IMR-90 (cell line): ENCODE results near the gene GRIN1. TPM values are rescaled to one million over a fixed set of nuclear protein-coding genes. Genes with fewer than 3 reads are reported as not detected.

Experiments
- ATAC-seq: fragments of 200-7000 bp; cut with Tn5 transposase; 2 replicates; pipeline ENCODE4 v1.9.1; 2020; ENCODE audit warnings: low read depth, mild to moderate bottlenecking, moderate library complexity
- BruUV-seq: library from RNA; stranded (reverse); fragments of 400-500 nt; replicated peaks from 2 replicates; lab custom pipeline; 2021; lab: Mats Ljungman, UMichigan
- CTCF ChIA-PET: fragments of 300-600 bp; formaldehyde crosslinking; extraction: SDS; loops from one replicate; lab custom pipeline; 2021; ENCODE audit warnings: antibody characterized with exemption; lab: Yijun Ruan, JAX
- POLR2A ChIA-PET: fragments of 300-600 bp; sonication (Branson Sonifier 250); formaldehyde crosslinking; loops from one replicate; lab custom pipeline; 2022; ENCODE audit warnings: antibody characterized with exemption; ENCODE audit not compliant: unreplicated experiment; lab: Charles Lee
- DNase-seq: peaks from one replicate; pipeline ENCODE4 v3.0.0; 2013
- H2AFZ ChIP-seq: replicated peaks from 2 replicates; pipeline ENCODE3; 2013; ENCODE audit warnings: low read length, mild to moderate bottlenecking; ENCODE audit not compliant: poor library complexity
- H2AK5ac ChIP-seq: 2 replicates; pipeline ENCODE4 v1.6.1; 2013; ENCODE audit warnings: low read depth, low read length, inconsistent platforms
- H2AK9ac ChIP-seq: replicated peaks from 2 replicates; pipeline ENCODE3; 2013; ENCODE audit warnings: mild to moderate bottlenecking, low read depth, low read length, moderate library complexity; ENCODE audit not compliant: poor library complexity
- H2BK120ac ChIP-seq: 2 replicates; pipeline ENCODE4 v1.6.1; 2013; ENCODE audit warnings: low read depth, low read length, inconsistent platforms
- H2BK15ac ChIP-seq: 3 replicates; pipeline ENCODE4 v1.6.1; 2013; ENCODE audit warnings: low read depth, low read length, inconsistent platforms
- H2BK20ac ChIP-seq: 2 replicates; pipeline ENCODE4 v1.6.1; 2013; ENCODE audit warnings: low read depth, mild to moderate bottlenecking, inconsistent platforms, low read length, moderate library complexity
- H2BK5ac ChIP-seq: 2 replicates; pipeline ENCODE4 v1.6.1; 2013; ENCODE audit warnings: mild to moderate bottlenecking, low read depth, low read length, inconsistent platforms; ENCODE audit not compliant: poor library complexity, severe bottlenecking
- H3K14ac ChIP-seq: replicated peaks from 2 replicates; pipeline ENCODE4 v1.6.1; 2013; ENCODE audit warnings: low read depth, low read length, inconsistent platforms
- H3K18ac ChIP-seq: 2 replicates; pipeline ENCODE4 v1.6.1; 2013; ENCODE audit warnings: low read depth, low read length, control low read depth
- H3K23ac ChIP-seq: 2 replicates; pipeline ENCODE4 v1.6.1; 2013; ENCODE audit warnings: low read depth, low read length, inconsistent platforms
- H3K27ac ChIP-seq: 2 replicates; pipeline ENCODE4 v1.5.1; 2013; ENCODE audit warnings: mild to moderate bottlenecking, control low read depth, low read length; ENCODE audit not compliant: insufficient read depth
- H3K27me3 ChIP-seq: 2 replicates; pipeline ENCODE4 v1.6.1; 2013; ENCODE audit warnings: low read length; ENCODE audit not compliant: control insufficient read depth, insufficient read depth
- H3K36me3 ChIP-seq: 2 replicates; pipeline ENCODE4 v1.6.1; 2013; ENCODE audit warnings: low read length, mixed read lengths; ENCODE audit not compliant: control insufficient read depth, insufficient read depth
- H3K4ac ChIP-seq: 2 replicates; pipeline ENCODE4 v1.6.1; 2013; ENCODE audit warnings: low read depth, low read length, inconsistent platforms
- H3K4me1 ChIP-seq: 2 replicates; pipeline ENCODE4 v1.6.1; 2013; ENCODE audit warnings: low read length, mixed read lengths; ENCODE audit not compliant: control insufficient read depth, insufficient read depth
- H3K4me2 ChIP-seq: 2 replicates; pipeline ENCODE4 v1.6.1; 2013; ENCODE audit warnings: low read depth, mild to moderate bottlenecking, control low read depth, low read length, moderate library complexity
- H3K4me3 ChIP-seq: 2 replicates; pipeline ENCODE4 v1.5.1; 2013; ENCODE audit warnings: low read depth, mild to moderate bottlenecking, control low read depth, low read length, moderate library complexity; ENCODE audit not compliant: insufficient read depth
- H3K56ac ChIP-seq: 2 replicates; pipeline ENCODE4 v1.6.1; 2013; ENCODE audit warnings: low read length, inconsistent platforms; ENCODE audit not compliant: insufficient read depth; ENCODE audit errors: extremely low read depth
- H3K79me1 ChIP-seq, 2 experiments: 2 replicates each; pipeline ENCODE4 v1.6.1; 2013; ENCODE audit warnings: low read length in 2 of 2, inconsistent platforms in 1 of 2, low read depth in 1 of 2
- H3K9ac ChIP-seq: 2 replicates; pipeline ENCODE4 v1.6.1; 2013; ENCODE audit warnings: low read depth, low read length, control low read depth
- H3K9me1 ChIP-seq: 2 replicates; pipeline ENCODE4 v1.6.1; 2013; ENCODE audit warnings: low read length, inconsistent platforms; ENCODE audit not compliant: insufficient read depth
- H3K9me3 ChIP-seq: 2 replicates; pipeline ENCODE4 v1.6.1; 2013; ENCODE audit warnings: low read length; ENCODE audit not compliant: control insufficient read depth, insufficient read depth
- H4K20me1 ChIP-seq: 2 replicates; pipeline ENCODE4 v1.6.1; 2013; ENCODE audit warnings: low read length, inconsistent platforms; ENCODE audit not compliant: insufficient read depth
- H4K5ac ChIP-seq: 2 replicates; pipeline ENCODE4 v1.6.1; 2013; ENCODE audit warnings: mild to moderate bottlenecking, low read depth, low read length, control low read depth
- H4K8ac ChIP-seq, 2 experiments: 2 replicates each; pipeline ENCODE4 v1.6.1; 2013; ENCODE audit warnings: low read depth in 2 of 2, low read length in 2 of 2, control low read depth in 1 of 2, inconsistent platforms in 1 of 2
- H4K91ac ChIP-seq: 2 replicates; pipeline ENCODE4 v1.6.1; 2013; ENCODE audit warnings: low read depth, low read length, inconsistent platforms; ENCODE audit not compliant: insufficient read depth
- BHLHE40 ChIP-seq: fragments of 150-350 bp; IDR thresholded peaks from 2 replicates; pipeline ENCODE4 v1.6.1; 2016; ENCODE audit warnings: mild to moderate bottlenecking, low read depth, low read length
- CHD1 ChIP-seq: IDR thresholded peaks from 2 replicates; pipeline ENCODE4 v1.6.1; 2012; ENCODE audit warnings: low read depth, low read length, improper control_type of control experiment
- CTCF ChIP-seq: conservative IDR thresholded peaks from 2 replicates; pipeline ENCODE4 v1.5.1; 2012; ENCODE audit warnings: mild to moderate bottlenecking, low read depth, low read length, improper control_type of control experiment
- MAFK ChIP-seq: IDR thresholded peaks from 2 replicates; pipeline ENCODE4 v1.6.1; 2012; ENCODE audit warnings: low read depth, low read length, improper control_type of control experiment
- MAZ ChIP-seq: IDR thresholded peaks from 2 replicates; pipeline ENCODE4 v1.6.1; 2012; ENCODE audit warnings: low read depth, mild to moderate bottlenecking, low read length, improper control_type of control experiment, moderate library complexity, borderline replicate concordance
- RAD21 ChIP-seq: IDR thresholded peaks from 2 replicates; pipeline ENCODE4 v1.6.1; 2012; ENCODE audit warnings: low read length, improper control_type of control experiment
- USF2 ChIP-seq: fragments of 150-350 bp; IDR thresholded peaks from 2 replicates; pipeline ENCODE4 v1.6.1; 2017; ENCODE audit warnings: mild to moderate bottlenecking, antibody characterized with exemption, low read length, low read depth
- WGBS, 2 experiments: methylation state at CpG; one replicate each; pipeline versions ENCODE4 v1.1.5 to v1.1.7; 2013; ENCODE audit warnings: missing lambda C conversion rate in 2 of 2; ENCODE audit not compliant: insufficient read length in 1 of 2; ENCODE audit errors: extremely low coverage in 2 of 2; 5-methylcytosine and 5-hydroxymethylcytosine counted together
- dilution Hi-C: fragments of 300-500 bp; cut with HindIII; formaldehyde crosslinking; loops from one replicate; pipeline ENCODE4 v1.14.3; 2018; ENCODE audit warnings: low sequenced_read_pairs; ENCODE audit not compliant: unreplicated experiment
- in situ Hi-C: fragments of 300-500 bp; cut with MboI; formaldehyde crosslinking; loops from 3 replicates; pipeline ENCODE4 v1.14.3; 2019; ENCODE audit warnings: low sequenced_read_pairs, inconsistent platforms, mixed read lengths
- intact Hi-C: fragments of 100-400 bp; cut with micrococcal nuclease; formaldehyde crosslinking; loops from 2 replicates; pipeline ENCODE4 v1.10.0; 2022
- polyA plus RNA-seq, 3 experiments: library from polyadenylated mRNA; depleted of rRNA; stranded (reverse); fragments of >200 nt; gene quantifications; 2 replicates each; pipeline ENCODE4 v1.2.3, GENCODE V29; 2012; ENCODE audit warnings: low replicate concordance in 1 of 3
- total RNA-seq: library from RNA; depleted of rRNA; stranded (reverse); fragments of >200 nt; gene quantifications from 2 replicates; pipeline ENCODE4 v1.2.3, GENCODE V29; 2012

Gene GRIN1
- total and polyA plus RNA-seq, 2 of the 4 experiments (the other 2 are of a cell fraction) = 0.09 TPM; not detected in 1

GRCh38 chr9:137116728-137117127 lies 22.2 kb upstream of the GRIN1 start:
- Histone ChIP-seq H3K36me3 (peaks cover 11% of the 10 kb centered on the region), H4K8ac (no peak overlapping the region), H2BK20ac (no peak overlapping the region), H4K91ac (no peak overlapping the region), H4K20me1 (no peaks in the 10 kb centered on the region), H4K5ac (no peak overlapping the region), H3K4ac (no peak overlapping the region), H3K9me3 (no peaks in the 10 kb centered on the region), H3K4me2 (no peak overlapping the region), H2BK120ac (no peak overlapping the region), H2AK9ac (no peak overlapping the region), H3K18ac (no peak overlapping the region), H3K14ac (no peak overlapping the region), H3K23ac (no peak overlapping the region), H3K4me3 (no peak overlapping the region), H3K4me1 (peaks cover 8% of the 10 kb centered on the region), H3K9me1 (no peaks in the 10 kb centered on the region), H3K27me3 (no peaks in the 10 kb centered on the region), H2BK15ac (no peak overlapping the region), H2AK5ac (no peak overlapping the region), H3K9ac (no peak overlapping the region), H2AFZ (no peak overlapping the region), H3K27ac (no peak overlapping the region), H3K56ac (no peak overlapping the region), H3K79me1 (0 out of 4 replicates have a peak, but pooled peaks cover 0 to 3% of the 10 kb centered on the region in 2 experiments), H2BK5ac (no peak overlapping the region)
- dilution Hi-C loops = no loop called here
- no peak for TF ChIP-seq USF2
- TF ChIP-seq CTCF = no peak
- no peak for TF ChIP-seq MAFK
- no peak for TF ChIP-seq MAZ
- no peak for TF ChIP-seq RAD21
- no peak for TF ChIP-seq BHLHE40
- TF ChIP-seq CHD1 = no peak
- DNase-seq (no peak), ATAC-seq (no peak)
- POLR2A ChIA-PET = interaction anchor here (0.5 kb wide), 1 partner anchor 113 kb away, joined by 12 read pairs; no protein-coding TSS in a partner anchor
- CTCF ChIA-PET = no interaction called here
- intact Hi-C loops = no loop called here
- WGBS, 2 experiments = 66% methylated on average over 10 of the region's 17 CpGs; no CpG with 5 or more reads in 1 of the 2 experiments
- in situ Hi-C loops = no loop called here
- BruUV-seq = no TSS peak
